HG02642 (cell line): ENCODE measurements around the gene SYT1.

Source experiments
- ATAC-seq: cut with Tn5 transposase; IDR thresholded peaks from one replicate; pipeline ENCODE4 v1.9.1; 2021; ENCODE audit warnings: mild to moderate bottlenecking; ENCODE audit not compliant: unreplicated experiment, poor library complexity

SYT1 gene

GRCh38 chr12:79048962-79049361 is 184.4 kb downstream of the SYT1 start:
- ATAC-seq: no peak

GRCh38 chr12:79053394-79053793 is 188.8 kb downstream of the SYT1 start:
- ATAC-seq: no peak

- ATAC-seq: peak; percentile 45
Measured at GRCh38 chr12:79055926-79056674, 191.5 kb downstream of the SYT1 start.

- no peak for ATAC-seq
Measured at GRCh38 chr12:79056775-79057174, 192.2 kb downstream of the SYT1 start.

GRCh38 chr12:79057540-79057939 is 193.0 kb downstream of the SYT1 start:
- peak; percentile 40 for ATAC-seq

GRCh38 chr12:79058342-79058741 is 193.8 kb downstream of the SYT1 start:
- ATAC-seq: peak; percentile 38

GRCh38 chr12:79059557-79059956 is 195.0 kb downstream of the SYT1 start:
- no peak for ATAC-seq

- ATAC-seq: no peak
Measured at GRCh38 chr12:79063258-79063657, 198.7 kb downstream of the SYT1 start.

- no peak for ATAC-seq
Measured at GRCh38 chr12:79067977-79068376, 203.4 kb downstream of the SYT1 start.

- peak; percentile 98 for ATAC-seq
Measured at GRCh38 chr12:79069009-79069408, 204.4 kb downstream of the SYT1 start.

GRCh38 chr12:79071498-79071897 is 206.9 kb downstream of the SYT1 start:
- no peak for ATAC-seq

- no peak for ATAC-seq
Measured at GRCh38 chr12:79073506-79073905, 208.9 kb downstream of the SYT1 start.

GRCh38 chr12:79082595-79082994 is 218.0 kb downstream of the SYT1 start:
- ATAC-seq: no peak

GRCh38 chr12:79083181-79083580 is 218.6 kb downstream of the SYT1 start:
- ATAC-seq: no peak

- ATAC-seq: peak; percentile 53
Measured at GRCh38 chr12:79085106-79085682, 220.6 kb downstream of the SYT1 start.

- ATAC-seq: no peak
Measured at GRCh38 chr12:79086541-79087296, 222.1 kb downstream of the SYT1 start.

GRCh38 chr12:79098530-79098929 is 234.0 kb downstream of the SYT1 start:
- ATAC-seq: no peak

GRCh38 chr12:79108962-79109361 is 244.4 kb downstream of the SYT1 start:
- ATAC-seq: no peak

GRCh38 chr12:79114896-79115295 is 250.3 kb downstream of the SYT1 start:
- no peak for ATAC-seq

GRCh38 chr12:79115743-79116142 is 251.2 kb downstream of the SYT1 start:
- ATAC-seq: no peak

- no peak for ATAC-seq
Measured at GRCh38 chr12:79119796-79120195, 255.2 kb downstream of the SYT1 start.
